ENCODE results near the gene TBX2. TPM values are rescaled to one million over a fixed set of nuclear protein-coding genes. Genes with fewer than 3 reads are reported as not detected.
"Not testable (repeated sequence)": the region's sequence is repeated elsewhere in the genome, so short reads cannot be mapped to it uniquely, and the experiment has no call there.

The TBX2 gene
- total RNA-seq, 1 donor from 2014 or later = 1.7 TPM

GRCh38 chr17:61442136-61442775 is 42.6 kb downstream of the TBX2 start:
- H3K4me3 ChIP-seq (ENCODE audit: low read depth, low read length) = no peak overlapping the region
- DNase-seq (ENCODE audit: low read depth) = no peak
- TF ChIP-seq CTCF (conservative IDR thresholded peaks at IDR 0.05; ENCODE audit: low read depth, low read length) = no peak

GRCh38 chr17:61442878-61443474 is 43.3 kb downstream of the TBX2 start:
- no peak overlapping the region for H3K4me3 ChIP-seq (ENCODE audit: low read depth, low read length)
- no peak for DNase-seq (ENCODE audit: low read depth)
- no peak for TF ChIP-seq CTCF (conservative IDR thresholded peaks at IDR 0.05; ENCODE audit: low read depth, low read length)

- DNase-seq (ENCODE audit: low read depth) = no peak
- no peak for TF ChIP-seq CTCF (conservative IDR thresholded peaks at IDR 0.05; ENCODE audit: low read depth, low read length)
Observed at GRCh38 chr17:61443475-61443882, 43.8 kb downstream of the TBX2 start.

GRCh38 chr17:61444075-61444474 is 44.4 kb downstream of the TBX2 start:
- H3K4me3 ChIP-seq (ENCODE audit: low read depth, low read length) = no peak overlapping the region
- no peak for TF ChIP-seq CTCF (conservative IDR thresholded peaks at IDR 0.05; ENCODE audit: low read depth, low read length)
- no peak for DNase-seq (ENCODE audit: low read depth)

More at GRCh38 chr17:61443475-61443882, 43.8 kb downstream of the TBX2 start:
- H3K4me3 ChIP-seq (ENCODE audit: low read depth, low read length) = no peak overlapping the region

GRCh38 chr17:61444831-61445230 is 45.2 kb downstream of the TBX2 start:
- DNase-seq (ENCODE audit: low read depth) = no peak
- TF ChIP-seq CTCF (conservative IDR thresholded peaks at IDR 0.05; ENCODE audit: low read depth, low read length) = no peak
- H3K4me3 ChIP-seq (ENCODE audit: low read depth, low read length) = no peak overlapping the region

- DNase-seq (ENCODE audit: low read depth) = no peak
- TF ChIP-seq CTCF (conservative IDR thresholded peaks at IDR 0.05; ENCODE audit: low read depth, low read length) = no peak
Observed at GRCh38 chr17:61447358-61447757, 47.7 kb downstream of the TBX2 start.

GRCh38 chr17:61448042-61448441 is 48.4 kb downstream of the TBX2 start:
- no peak for DNase-seq (ENCODE audit: low read depth)
- TF ChIP-seq CTCF (conservative IDR thresholded peaks at IDR 0.05; ENCODE audit: low read depth, low read length) = no peak
- H3K4me3 ChIP-seq (ENCODE audit: low read depth, low read length) = no peak overlapping the region

More at GRCh38 chr17:61447358-61447757, 47.7 kb downstream of the TBX2 start:
- no peak overlapping the region for H3K4me3 ChIP-seq (ENCODE audit: low read depth, low read length)

- DNase-seq (ENCODE audit: low read depth); H3K4me3 ChIP-seq (ENCODE audit: low read depth, low read length): not testable (repeated sequence)
Observed at GRCh38 chr17:61449140-61449539, 49.5 kb downstream of the TBX2 start.
